Measurements from ENCODE around the gene SLC46A2.

Gene SLC46A2

DNA sequence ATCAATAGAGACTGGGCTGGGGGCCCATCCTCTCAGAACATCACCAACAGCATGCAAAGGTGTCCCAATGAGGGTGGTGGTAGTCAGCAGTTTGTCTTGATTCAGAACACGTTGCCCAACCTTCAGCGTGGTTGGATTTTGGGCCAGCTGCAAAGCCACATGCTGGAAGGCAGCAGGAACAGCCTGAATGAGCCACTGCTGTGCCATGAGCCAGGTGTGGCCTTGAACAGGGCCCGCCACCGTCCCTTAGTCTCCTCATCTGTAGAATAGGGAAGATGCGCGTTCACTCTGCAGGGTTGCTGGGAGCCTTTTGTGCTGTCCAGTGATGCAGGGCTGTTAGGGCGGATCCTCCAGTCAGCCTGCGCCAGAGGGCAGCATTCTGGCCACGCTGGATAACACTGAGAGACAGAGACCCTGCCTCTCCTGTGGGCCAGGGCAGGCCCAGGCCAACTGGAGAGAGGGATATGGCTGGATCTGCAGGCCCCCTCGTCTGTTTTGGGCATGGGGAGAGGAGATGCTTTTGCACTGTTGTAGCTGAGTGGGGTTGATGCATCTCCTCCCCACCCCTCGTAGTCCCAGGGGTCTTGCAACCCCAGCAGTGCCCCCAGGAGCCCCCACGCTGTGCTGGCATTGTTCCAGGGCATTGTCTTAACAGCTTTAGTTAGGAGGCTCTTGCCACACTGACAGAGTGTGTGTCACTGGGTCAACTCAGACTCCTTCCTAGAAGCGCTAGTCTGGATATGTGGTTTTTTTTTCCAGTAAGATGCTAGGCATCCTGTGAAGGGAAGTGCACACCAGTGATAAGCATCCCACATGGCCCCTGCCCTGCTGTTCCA, 42.1 kb downstream of the SLC46A2 start:
- Mint-ChIP-seq H3K27ac (peak overlapping the region in 1 of 2 donors; percentile 2), H3K4me1 (ENCODE audit: low read depth in 2 of 2) (peaks cover 7 to 20% of the 10 kb centered on the region in 2 donors), H3K27me3 (no peaks in the 10 kb centered on the region), H3K9me3 (no peaks in the 10 kb centered on the region), H3K36me3 (ENCODE audit: insufficient read depth) (peaks cover 12% of the 10 kb centered on the region), H3K4me3 (no peak overlapping the region)
- no peak for DNase-seq
- ATAC-seq (replicated peaks): no peak

DNA sequence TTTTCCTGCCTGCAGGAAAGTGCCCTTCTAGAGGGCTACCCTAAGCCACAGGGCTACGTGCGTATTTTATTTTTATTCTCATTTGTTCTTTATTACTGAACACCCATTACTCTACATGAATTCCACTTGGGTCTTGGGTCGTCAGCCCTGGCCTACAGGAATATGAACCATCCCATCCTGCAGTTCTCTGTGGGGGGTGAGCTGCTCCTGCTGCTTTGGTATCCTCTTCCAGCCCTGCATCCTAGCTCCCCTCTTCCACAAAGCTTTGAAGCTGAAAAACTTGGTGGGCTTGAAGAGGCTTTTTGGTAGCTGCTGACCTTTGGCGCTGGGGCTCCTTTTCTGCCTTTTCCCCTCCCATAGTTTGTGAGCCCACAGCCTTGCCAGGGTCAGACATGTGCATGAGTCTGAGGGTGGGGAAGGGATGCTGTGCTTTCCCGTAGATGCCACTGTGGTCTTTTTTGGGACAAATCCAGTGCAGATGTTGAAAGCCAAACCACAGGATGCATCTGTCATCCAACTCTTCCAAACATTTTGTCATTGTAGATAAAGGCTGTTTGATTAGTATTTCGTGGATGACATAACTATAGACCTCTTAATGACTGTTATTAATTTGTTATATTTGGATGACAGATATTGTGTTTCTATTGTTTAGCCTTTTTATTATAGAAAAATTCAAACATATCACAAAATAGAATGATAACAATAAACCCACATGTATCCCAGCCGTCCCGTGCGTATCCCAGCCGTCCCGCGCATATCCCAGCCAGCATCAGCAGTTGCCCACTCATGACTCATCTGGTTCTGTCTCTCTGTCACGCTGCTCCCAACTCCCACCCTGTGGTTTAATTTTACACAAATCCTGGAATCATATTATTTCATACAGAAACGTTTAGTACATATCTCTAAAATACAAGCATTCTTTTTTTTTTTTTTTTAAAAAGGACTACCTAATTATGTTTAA, 43.9 kb downstream of the SLC46A2 start:
- Mint-ChIP-seq H3K27ac (no peak overlapping the region), H3K4me3 (no peak overlapping the region), H3K36me3 (ENCODE audit: insufficient read depth) (peaks cover 7% of the 10 kb centered on the region), H3K9me3 (no peaks in the 10 kb centered on the region), H3K27me3 (no peaks in the 10 kb centered on the region), H3K4me1 (ENCODE audit: low read depth in 2 of 2) (peaks cover 7 to 24% of the 10 kb centered on the region in 2 donors)
- ATAC-seq (replicated peaks): no peak
- DNase-seq: no peak

DNA sequence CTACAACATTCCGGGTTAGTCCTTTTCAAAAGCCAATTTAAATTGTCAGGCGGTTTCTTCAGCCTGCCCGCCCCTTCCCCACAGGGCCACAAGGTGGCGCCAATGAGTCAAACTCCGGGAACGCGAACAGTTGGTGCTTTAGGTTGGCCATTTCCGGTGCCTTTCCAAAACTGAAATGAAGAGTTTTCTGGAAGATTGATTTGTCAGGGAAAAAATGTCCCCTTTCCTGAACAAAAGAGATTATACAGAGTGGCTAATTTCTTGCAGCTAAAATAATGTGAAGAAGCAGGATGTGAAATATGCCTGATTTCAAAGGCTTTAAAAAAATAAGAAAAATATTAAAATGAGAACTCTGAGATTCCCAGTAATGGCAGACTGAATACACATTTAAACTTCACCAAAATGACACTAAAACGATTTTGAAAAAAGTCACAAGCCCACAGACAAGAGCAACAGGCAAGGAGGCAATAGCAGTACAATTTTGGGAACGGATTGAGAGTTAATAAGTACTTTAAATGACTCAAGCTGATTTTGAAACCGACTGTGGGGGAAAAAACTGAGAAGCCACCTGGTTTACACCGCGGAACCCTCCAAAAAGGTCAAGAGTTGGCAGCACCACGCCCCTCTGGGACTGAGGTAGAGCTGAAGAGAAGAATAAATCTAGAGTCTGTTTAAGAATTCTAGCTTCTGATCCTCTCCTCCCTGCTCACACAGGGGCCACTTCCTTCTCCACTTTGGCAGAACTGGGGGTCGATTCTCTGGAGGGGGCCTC, 45.7 kb downstream of the SLC46A2 start:
- Mint-ChIP-seq H3K4me1 (ENCODE audit: low read depth in 2 of 2) (peaks cover 7 to 24% of the 10 kb centered on the region in 2 donors), H3K9me3 (no peaks in the 10 kb centered on the region), H3K4me3 (peak overlapping the region in 1 of 2 donors; percentile 39), H3K27ac (peak overlapping the region in 1 of 2 donors; percentile 33), H3K27me3 (no peaks in the 10 kb centered on the region), H3K36me3 (ENCODE audit: insufficient read depth) (peaks cover 9% of the 10 kb centered on the region)
- DNase-seq: peak; percentile 62 to 72 (median 69)
- ATAC-seq (replicated peaks): peak; percentile 60

DNA sequence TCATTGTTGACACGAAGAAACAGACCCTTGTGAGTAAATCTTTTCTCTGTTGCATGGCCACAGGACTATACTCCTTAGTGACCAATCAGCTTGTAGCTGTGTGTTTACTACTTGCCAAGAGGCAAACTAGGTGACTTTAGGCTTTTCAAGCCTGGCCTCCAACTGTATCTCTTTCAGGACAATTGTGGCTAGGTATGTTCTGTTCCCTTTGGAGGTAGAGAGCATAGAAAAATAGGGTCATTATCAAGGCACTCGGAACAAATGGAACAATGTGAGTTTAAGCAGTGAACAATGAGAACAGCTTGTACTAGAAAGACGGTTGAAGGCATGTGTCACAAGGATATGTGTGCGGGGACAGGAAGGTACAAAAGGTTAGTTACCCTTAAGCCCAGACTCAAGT, 48.1 kb downstream of the SLC46A2 start:
- no peaks in the 10 kb centered on the region for H3K27me3 Mint-ChIP-seq
- H3K4me1 Mint-ChIP-seq (ENCODE audit: low read depth in 2 of 2): peaks cover 7 to 17% of the 10 kb centered on the region in 2 donors
- ATAC-seq (replicated peaks) (no peak), DNase-seq (no peak)
- no peak overlapping the region for H3K4me3 Mint-ChIP-seq
- H3K27ac Mint-ChIP-seq: no peak overlapping the region
- peaks cover 25% of the 10 kb centered on the region for H3K36me3 Mint-ChIP-seq (ENCODE audit: insufficient read depth)
- no peaks in the 10 kb centered on the region for H3K9me3 Mint-ChIP-seq

DNA sequence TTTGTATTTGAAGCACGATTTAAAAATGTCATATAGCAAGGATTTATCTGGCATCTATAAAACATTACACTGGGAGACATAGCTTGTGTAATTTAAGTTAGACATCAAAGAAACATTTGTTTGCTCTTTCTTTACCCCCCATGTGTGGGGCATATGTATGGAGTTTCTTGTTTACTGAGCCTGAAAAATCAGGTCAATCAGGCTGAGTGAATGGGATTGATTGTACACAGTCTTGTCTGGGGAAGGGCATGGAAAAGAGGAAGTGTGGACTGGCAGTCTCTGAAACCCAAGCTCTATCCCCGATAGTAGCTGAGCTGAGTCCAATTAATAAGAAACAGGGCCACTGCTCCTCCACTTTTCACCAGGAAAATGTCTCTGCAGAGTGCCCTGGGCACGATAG, 49.4 kb downstream of the SLC46A2 start:
- no peak overlapping the region for H3K27ac Mint-ChIP-seq
- no peak for DNase-seq
- no peak for ATAC-seq (replicated peaks)
- H3K4me1 Mint-ChIP-seq (ENCODE audit: low read depth in 2 of 2): peaks cover 4 to 17% of the 10 kb centered on the region in 2 donors
- no peaks in the 10 kb centered on the region for H3K27me3 Mint-ChIP-seq
- no peaks in the 10 kb centered on the region for H3K9me3 Mint-ChIP-seq
- H3K36me3 Mint-ChIP-seq (ENCODE audit: insufficient read depth): peaks cover 26% of the 10 kb centered on the region
- H3K4me3 Mint-ChIP-seq: no peak overlapping the region

DNA sequence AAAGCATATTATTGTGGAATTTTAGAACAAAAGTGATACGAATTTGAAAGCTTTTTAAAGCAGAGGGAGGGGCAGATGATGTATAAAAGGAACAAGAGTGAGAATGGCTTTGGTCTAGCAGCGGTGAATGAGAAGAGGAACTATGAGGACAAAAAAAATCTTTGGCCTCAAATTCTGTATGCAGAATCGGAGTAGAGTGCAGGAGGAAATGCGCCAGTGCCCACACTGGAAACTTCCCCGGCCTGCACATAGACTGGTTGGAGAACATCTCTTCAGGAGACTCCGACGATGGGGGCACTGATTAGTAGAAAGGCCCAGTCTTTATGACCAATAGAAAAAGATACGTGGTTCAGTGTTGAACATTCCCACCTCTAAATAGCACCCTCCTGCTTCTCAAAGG, 51.3 kb downstream of the SLC46A2 start:
- H3K4me1 Mint-ChIP-seq (ENCODE audit: low read depth in 2 of 2): peaks cover 4% of the 10 kb centered on the region in 2 donors
- ATAC-seq (replicated peaks) (no peak), DNase-seq (no peak)
- H3K4me3 Mint-ChIP-seq: no peak overlapping the region
- peak overlapping the region in 1 of 2 donors; percentile 12 for H3K27ac Mint-ChIP-seq
- peaks cover 26% of the 10 kb centered on the region for H3K36me3 Mint-ChIP-seq (ENCODE audit: insufficient read depth)
- no peaks in the 10 kb centered on the region for H3K9me3 Mint-ChIP-seq
- H3K27me3 Mint-ChIP-seq: no peaks in the 10 kb centered on the region

DNA sequence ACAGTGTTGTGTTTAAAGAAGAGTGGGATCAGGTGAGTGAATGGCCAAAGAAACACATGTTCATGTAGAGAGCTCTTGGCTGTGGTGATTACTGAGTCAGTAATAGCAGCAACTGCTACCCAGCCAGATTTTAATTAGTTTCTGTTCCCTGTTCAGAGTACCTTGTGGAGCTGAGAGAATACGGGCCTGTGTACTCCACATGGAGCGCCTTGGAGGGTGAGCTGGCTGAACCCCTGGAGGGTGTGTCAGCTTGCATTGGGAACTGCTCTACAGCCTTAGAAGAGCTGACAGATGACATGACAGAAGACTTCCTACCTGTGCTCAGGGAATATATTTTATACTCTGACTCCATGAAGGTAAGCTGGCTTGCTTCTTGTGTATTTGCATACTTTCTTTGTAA, 52.3 kb downstream of the SLC46A2 start:
- ATAC-seq (replicated peaks) (no peak), DNase-seq (no peak)
- no peak overlapping the region for H3K4me3 Mint-ChIP-seq
- peaks cover 26% of the 10 kb centered on the region for H3K36me3 Mint-ChIP-seq (ENCODE audit: insufficient read depth)
- H3K27ac Mint-ChIP-seq: no peak overlapping the region
- peaks cover 0 to 4% of the 10 kb centered on the region in 2 donors for H3K4me1 Mint-ChIP-seq (ENCODE audit: low read depth in 2 of 2)
- no peaks in the 10 kb centered on the region for H3K9me3 Mint-ChIP-seq
- no peaks in the 10 kb centered on the region for H3K27me3 Mint-ChIP-seq

DNA sequence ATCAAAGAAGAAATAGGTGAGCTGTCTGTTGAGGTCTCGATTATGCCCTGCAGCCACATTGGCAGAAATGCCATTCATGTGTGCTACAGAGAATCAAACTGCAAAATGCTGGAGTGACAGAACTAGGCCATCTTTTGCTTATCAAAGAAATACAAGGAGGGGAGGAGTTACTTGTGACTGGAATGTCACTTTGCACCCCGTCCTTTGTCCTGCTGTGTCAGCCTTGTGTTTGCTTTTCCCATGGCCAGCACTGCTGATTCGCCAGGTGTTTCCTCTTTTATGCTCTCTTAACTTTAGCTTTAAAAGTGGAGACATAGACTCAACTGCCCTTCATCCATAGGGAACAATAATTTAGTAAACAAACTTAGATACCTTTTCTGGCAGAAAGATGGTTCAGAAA, 54.3 kb downstream of the SLC46A2 start:
- Mint-ChIP-seq H3K36me3 (ENCODE audit: insufficient read depth) (peaks cover 30% of the 10 kb centered on the region), H3K27ac (no peak overlapping the region), H3K4me1 (ENCODE audit: low read depth in 2 of 2) (no peaks in the 10 kb centered on the region), H3K4me3 (no peak overlapping the region), H3K9me3 (no peaks in the 10 kb centered on the region), H3K27me3 (no peaks in the 10 kb centered on the region)
- ATAC-seq (replicated peaks) (no peak), DNase-seq (no peak)

DNA sequence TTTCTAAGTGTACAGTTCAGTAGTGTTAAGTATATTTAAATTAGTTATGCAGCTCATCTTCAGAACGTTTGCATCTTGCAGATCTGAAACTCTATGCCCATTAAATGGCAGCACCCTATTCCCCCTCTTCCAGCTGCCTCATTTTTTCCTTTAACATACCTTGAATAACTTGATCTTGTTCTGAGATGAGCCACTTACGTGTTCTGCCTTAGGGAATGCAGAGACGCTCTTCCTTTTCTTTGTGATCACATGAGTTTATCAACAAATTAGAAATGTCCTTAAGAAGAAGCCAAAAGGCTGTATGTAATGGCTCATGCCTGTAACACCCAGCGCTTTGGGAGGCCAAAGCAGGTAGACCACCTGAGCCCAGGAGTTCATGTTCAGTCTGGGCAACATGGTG, 57.6 kb downstream of the SLC46A2 start:
- no peak overlapping the region for H3K27ac Mint-ChIP-seq
- H3K36me3 Mint-ChIP-seq (ENCODE audit: insufficient read depth): peaks cover 11% of the 10 kb centered on the region
- DNase-seq (no peak), ATAC-seq (replicated peaks) (no peak)
- H3K9me3 Mint-ChIP-seq: no peaks in the 10 kb centered on the region
- no peak overlapping the region for H3K4me3 Mint-ChIP-seq
- peaks cover 0 to 2% of the 10 kb centered on the region in 2 donors for H3K4me1 Mint-ChIP-seq (ENCODE audit: low read depth in 2 of 2)
- H3K27me3 Mint-ChIP-seq: no peaks in the 10 kb centered on the region

DNA sequence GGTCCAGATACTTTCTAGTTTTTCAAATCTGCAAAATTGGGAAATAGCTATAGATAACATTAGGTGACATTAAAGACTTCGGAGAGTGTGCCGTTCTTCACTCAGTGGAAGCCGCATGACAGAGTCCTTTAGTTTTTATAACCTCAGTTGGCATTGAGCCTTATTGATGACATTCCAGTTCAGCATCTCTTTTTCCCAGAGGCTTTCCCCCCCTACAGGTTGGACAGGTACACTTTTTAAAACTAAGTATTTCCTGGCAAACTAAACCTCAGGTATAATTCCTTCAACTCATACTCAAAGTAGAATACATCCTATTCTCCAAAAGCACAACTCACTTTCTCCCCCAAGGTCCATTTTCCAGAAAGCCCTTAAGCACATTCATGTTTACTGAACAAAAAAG, 58.7 kb downstream of the SLC46A2 start:
- Mint-ChIP-seq H3K9me3 (no peaks in the 10 kb centered on the region), H3K27ac (peak overlapping the region in 1 of 2 donors; percentile 19), H3K36me3 (ENCODE audit: insufficient read depth) (peaks cover 7% of the 10 kb centered on the region), H3K27me3 (no peaks in the 10 kb centered on the region), H3K4me1 (ENCODE audit: low read depth in 2 of 2) (peaks cover 0 to 2% of the 10 kb centered on the region in 2 donors), H3K4me3 (no peak overlapping the region)
- ATAC-seq (replicated peaks) (no peak), DNase-seq (no peak)

DNA sequence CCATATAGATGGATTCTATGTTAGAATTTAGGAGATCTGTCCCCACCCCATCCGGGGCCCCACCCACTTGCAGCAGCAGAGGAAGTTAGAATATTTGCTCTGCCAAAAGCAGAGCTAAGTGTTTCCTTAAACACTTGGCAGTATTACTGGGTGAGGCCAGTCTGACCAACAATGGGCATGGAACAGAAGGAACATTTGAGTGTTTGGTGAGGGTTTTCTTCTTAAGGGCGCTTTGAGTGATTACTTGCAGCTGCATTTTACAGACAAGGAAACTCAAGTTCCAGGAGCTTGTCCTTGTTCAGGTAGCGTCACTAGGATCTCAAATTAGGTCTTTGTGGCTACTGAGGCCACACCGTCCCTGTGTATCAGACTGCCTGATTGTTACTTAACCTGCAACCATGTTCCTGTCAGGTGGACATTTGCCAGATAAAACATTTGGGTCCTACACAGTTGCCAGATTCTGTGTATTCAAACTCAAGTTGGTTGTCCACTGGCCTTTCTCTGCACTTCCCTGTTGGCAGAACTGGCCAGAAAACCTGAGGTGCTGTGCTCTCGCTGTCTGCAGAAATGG, 59.3 kb downstream of the SLC46A2 start:
- no peaks in the 10 kb centered on the region for H3K27me3 Mint-ChIP-seq
- no peak overlapping the region for H3K27ac Mint-ChIP-seq
- DNase-seq: no peak

More for the DNA sequence above, 59.3 kb downstream of the SLC46A2 start:
- Mint-ChIP-seq H3K36me3 (ENCODE audit: insufficient read depth) (peaks cover 7% of the 10 kb centered on the region), H3K9me3 (no peaks in the 10 kb centered on the region), H3K4me1 (ENCODE audit: low read depth in 2 of 2) (peaks cover 0 to 2% of the 10 kb centered on the region in 2 donors), H3K4me3 (no peak overlapping the region)
- no peak for ATAC-seq (replicated peaks)

All from effector memory CD8-positive, alpha-beta T cell (primary cell).